OCI-LY3 (cell line): ENCODE results near the gene SNTG2.

Experiments used
- H2AFZ ChIP-seq: fragments of 200-600, 300-600 bp; shearing (Covaris generic); 2 replicates; pipeline ENCODE4 v1.6.0; 2014; ENCODE audit warnings: antibody characterized with exemption, low read depth, low read length
- H3K27ac ChIP-seq: fragments of 200-600, 300-600 bp; sonication (generic); 2 replicates; pipeline ENCODE4 v1.5.1; 2014; ENCODE audit warnings: mild to moderate bottlenecking, low read length, moderate library complexity, mixed read lengths
- H3K27me3 ChIP-seq: fragments of 200-600, 300-600 bp; sonication (generic); 2 replicates; pipeline ENCODE4 v1.6.1; 2014; ENCODE audit warnings: low read depth, low read length, mixed read lengths
- H3K36me3 ChIP-seq: fragments of 200-600, 300-600 bp; sonication (generic); replicated peaks from 2 replicates; pipeline ENCODE3; 2014; ENCODE audit warnings: low read depth, low read length, mixed read lengths
- H3K4me1 ChIP-seq: fragments of 300-600, 200-600 bp; sonication (generic); 2 replicates; pipeline ENCODE4 v1.6.1; 2014; ENCODE audit warnings: low read length, mixed read lengths
- H3K4me2 ChIP-seq: fragments of 200-600, 300-600 bp; sonication (generic); 2 replicates; pipeline ENCODE4 v1.6.1; 2014; ENCODE audit warnings: low read length, mixed read lengths
- H3K4me3 ChIP-seq: fragments of 300-600, 200-600 bp; sonication (generic); 2 replicates; pipeline ENCODE4 v1.5.1; 2014; ENCODE audit warnings: antibody characterized with exemption, mild to moderate bottlenecking, low read length, moderate library complexity
- H3K79me2 ChIP-seq: fragments of 300-600, 200-600 bp; shearing (Covaris generic); 2 replicates; pipeline ENCODE4 v1.6.1; 2014; ENCODE audit warnings: mild to moderate bottlenecking, low read length, mixed read lengths
- H3K9ac ChIP-seq: fragments of 300-600, 200-600 bp; shearing (Covaris generic); 2 replicates; pipeline ENCODE4 v1.6.0; 2014; ENCODE audit warnings: mild to moderate bottlenecking, low read length, moderate library complexity
- H3K9me3 ChIP-seq: fragments of 200-600, 300-600 bp; shearing (Covaris generic); 2 replicates; pipeline ENCODE4 v1.6.1; 2014; ENCODE audit warnings: low read length, mixed read lengths; ENCODE audit not compliant: insufficient read depth
- H4K20me1 ChIP-seq: fragments of 200-600, 300-600 bp; sonication (generic); 2 replicates; pipeline ENCODE4 v1.6.1; 2016; ENCODE audit warnings: low read length, mixed read lengths; ENCODE audit not compliant: insufficient read depth
- EZH2phosphoT487 ChIP-seq: fragments of 200-600 bp; shearing (Covaris generic); IDR thresholded peaks from 2 replicates; pipeline ENCODE4 v1.6.1; 2018; ENCODE audit warnings: antibody characterized with exemption, mixed run types, low read depth
- TF ChIP-seq, protein P1 (sequence below): fragments of 200-600, 300-600 bp; sonication (generic); IDR thresholded peaks from 2 replicates; pipeline ENCODE4 v1.5.1; 2014; ENCODE audit warnings: antibody characterized with exemption, low read length, low read depth

Gene SNTG2

DNA sequence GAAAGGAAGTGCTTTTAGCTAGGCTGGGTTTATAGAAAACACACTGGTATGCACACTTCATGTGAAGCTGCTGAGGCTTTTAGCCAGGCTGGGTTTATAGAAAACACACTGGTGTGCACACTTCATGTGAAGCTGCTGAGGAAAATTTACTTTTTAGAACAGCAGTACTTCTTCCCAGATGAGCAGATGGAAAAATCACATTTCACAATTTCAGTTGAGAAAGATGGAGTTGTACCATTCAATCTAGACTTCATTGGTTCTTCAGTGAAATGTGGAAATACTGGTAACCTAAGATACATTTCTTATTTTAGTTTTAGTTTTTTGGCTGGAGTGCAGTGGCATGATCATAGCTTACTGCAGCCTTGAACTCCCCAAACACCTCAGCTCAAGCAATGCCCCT lies 11.1 kb downstream of the SNTG2 start:
- H3K4me3 ChIP-seq: no peak overlapping the region
- no peak overlapping the region for H3K27ac ChIP-seq
- H3K9ac ChIP-seq: no peak overlapping the region
- H3K36me3 ChIP-seq: no peaks in the 10 kb centered on the region
- H3K4me2 ChIP-seq: no peak overlapping the region
- no peak for TF ChIP-seq EZH2phosphoT487
- TF ChIP-seq, protein P1, sequence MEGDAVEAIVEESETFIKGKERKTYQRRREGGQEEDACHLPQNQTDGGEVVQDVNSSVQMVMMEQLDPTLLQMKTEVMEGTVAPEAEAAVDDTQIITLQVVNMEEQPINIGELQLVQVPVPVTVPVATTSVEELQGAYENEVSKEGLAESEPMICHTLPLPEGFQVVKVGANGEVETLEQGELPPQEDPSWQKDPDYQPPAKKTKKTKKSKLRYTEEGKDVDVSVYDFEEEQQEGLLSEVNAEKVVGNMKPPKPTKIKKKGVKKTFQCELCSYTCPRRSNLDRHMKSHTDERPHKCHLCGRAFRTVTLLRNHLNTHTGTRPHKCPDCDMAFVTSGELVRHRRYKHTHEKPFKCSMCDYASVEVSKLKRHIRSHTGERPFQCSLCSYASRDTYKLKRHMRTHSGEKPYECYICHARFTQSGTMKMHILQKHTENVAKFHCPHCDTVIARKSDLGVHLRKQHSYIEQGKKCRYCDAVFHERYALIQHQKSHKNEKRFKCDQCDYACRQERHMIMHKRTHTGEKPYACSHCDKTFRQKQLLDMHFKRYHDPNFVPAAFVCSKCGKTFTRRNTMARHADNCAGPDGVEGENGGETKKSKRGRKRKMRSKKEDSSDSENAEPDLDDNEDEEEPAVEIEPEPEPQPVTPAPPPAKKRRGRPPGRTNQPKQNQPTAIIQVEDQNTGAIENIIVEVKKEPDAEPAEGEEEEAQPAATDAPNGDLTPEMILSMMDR: no peak
- no peaks in the 10 kb centered on the region for H3K4me1 ChIP-seq
- H3K27me3 ChIP-seq: peaks cover 11% of the 10 kb centered on the region
- H3K79me2 ChIP-seq: no peaks in the 10 kb centered on the region
- H4K20me1 ChIP-seq: no peaks in the 10 kb centered on the region
- no peaks in the 10 kb centered on the region for H3K9me3 ChIP-seq
- no peak overlapping the region for H2AFZ ChIP-seq

DNA sequence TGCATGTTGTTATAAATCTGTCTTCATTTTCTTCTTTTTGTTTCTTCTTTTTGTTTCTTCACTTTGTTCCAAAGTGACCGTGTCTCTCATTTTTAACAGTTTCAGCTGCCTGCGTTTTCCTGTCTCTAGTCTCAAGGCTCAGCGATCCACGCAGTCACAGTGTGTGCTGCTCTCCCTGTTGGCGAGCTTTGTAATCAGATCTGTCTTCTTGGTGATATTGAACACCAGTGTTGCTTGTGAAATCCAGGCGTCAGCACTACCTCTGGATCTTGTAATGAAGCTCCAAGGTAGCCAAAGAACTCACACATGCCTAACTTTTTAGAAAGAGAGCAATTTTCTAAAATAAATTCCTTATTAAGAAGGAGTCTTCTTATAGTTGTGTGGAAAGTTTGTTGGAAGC lies 13.2 kb downstream of the SNTG2 start:
- H3K27ac ChIP-seq: no peak overlapping the region
- H3K9me3 ChIP-seq: no peaks in the 10 kb centered on the region
- no peaks in the 10 kb centered on the region for H3K79me2 ChIP-seq
- H3K36me3 ChIP-seq: no peaks in the 10 kb centered on the region
- TF ChIP-seq, protein P1: no peak
- no peak for TF ChIP-seq EZH2phosphoT487
- no peaks in the 10 kb centered on the region for H3K4me1 ChIP-seq
- H2AFZ ChIP-seq: no peak overlapping the region
- H4K20me1 ChIP-seq: no peaks in the 10 kb centered on the region
- peaks cover 11% of the 10 kb centered on the region for H3K27me3 ChIP-seq
- no peak overlapping the region for H3K4me3 ChIP-seq
- no peak overlapping the region for H3K9ac ChIP-seq
- no peak overlapping the region for H3K4me2 ChIP-seq

DNA sequence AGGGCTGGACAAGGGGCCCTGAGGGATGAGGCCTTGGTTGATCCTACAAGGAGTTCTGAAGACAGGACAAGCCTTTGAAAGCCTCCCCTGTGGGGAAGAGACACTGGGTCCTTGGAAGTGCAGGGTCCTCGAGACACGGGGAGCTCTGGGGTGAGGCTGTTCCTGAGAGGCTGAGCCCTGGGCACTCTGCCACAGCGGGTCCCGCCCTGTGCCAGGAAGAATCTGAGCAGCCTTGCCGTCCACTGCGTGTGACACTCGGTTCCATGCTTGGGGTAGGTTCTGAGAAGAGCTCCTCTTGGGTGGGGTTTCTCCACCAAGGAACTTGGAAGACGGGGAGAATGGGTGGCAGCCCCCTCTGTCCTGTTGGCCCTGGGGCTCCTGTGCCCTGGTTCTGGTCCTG lies 13.9 kb downstream of the SNTG2 start:
- Histone ChIP-seq H2AFZ (no peak overlapping the region), H3K4me2 (no peak overlapping the region), H3K4me1 (no peaks in the 10 kb centered on the region), H3K27me3 (peaks cover 11% of the 10 kb centered on the region), H3K4me3 (no peak overlapping the region), H3K36me3 (no peaks in the 10 kb centered on the region), H3K27ac (no peak overlapping the region), H3K9ac (no peak overlapping the region), H4K20me1 (no peaks in the 10 kb centered on the region), H3K9me3 (no peaks in the 10 kb centered on the region), H3K79me2 (no peaks in the 10 kb centered on the region)
- TF ChIP-seq EZH2phosphoT487: no peak
- TF ChIP-seq, protein P1: no peak

DNA sequence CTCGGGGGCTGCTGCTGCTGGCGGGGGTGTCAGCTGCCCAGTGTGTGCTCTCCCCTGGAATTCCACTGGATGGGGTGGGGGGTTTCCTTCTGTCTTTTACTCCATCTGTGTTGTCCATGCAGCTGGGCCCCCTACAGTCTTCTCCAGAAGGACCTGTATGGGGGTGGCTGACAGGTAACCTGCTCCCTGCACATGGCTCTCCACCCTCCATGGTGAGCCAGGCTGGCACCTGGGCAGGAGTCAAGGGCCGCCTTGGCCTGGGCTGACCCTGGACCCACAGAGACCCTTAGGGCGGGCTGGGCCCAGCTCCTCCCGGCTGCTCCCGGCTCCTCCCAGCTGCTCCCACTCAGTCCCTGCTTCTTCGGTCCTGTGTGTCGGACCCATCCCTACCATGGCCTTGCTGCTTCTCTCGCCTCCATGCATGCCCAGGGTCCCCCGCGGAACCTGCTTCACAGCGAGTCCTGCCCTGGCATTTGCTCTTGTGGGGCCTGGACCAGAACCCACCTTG lies 15.0 kb downstream of the SNTG2 start:
- no peak overlapping the region for H3K9ac ChIP-seq
- TF ChIP-seq, protein P1: no peak
- no peak for TF ChIP-seq EZH2phosphoT487
- no peaks in the 10 kb centered on the region for H3K36me3 ChIP-seq
- H3K27ac ChIP-seq: no peak overlapping the region
- H3K9me3 ChIP-seq: no peaks in the 10 kb centered on the region
- H4K20me1 ChIP-seq: no peaks in the 10 kb centered on the region
- H3K4me1 ChIP-seq: no peaks in the 10 kb centered on the region
- H2AFZ ChIP-seq: no peak overlapping the region
- H3K27me3 ChIP-seq: peaks cover 8% of the 10 kb centered on the region; the same call in 1 of the 2 replicates
- H3K4me3 ChIP-seq: no peak overlapping the region
- H3K79me2 ChIP-seq: no peaks in the 10 kb centered on the region
- H3K4me2 ChIP-seq: no peak overlapping the region
